NCI-H82 (cell line): ENCODE measurements around the gene NUDT22.
A peak's percentile ranks its signal among the peaks of the same experiment; 100 is the strongest.

ENCODE experiments used
- DNase-seq: peaks from one replicate; lab custom pipeline; 2025; lab: John Stamatoyannopoulos, UW

NUDT22 gene

GRCh38 chr11:64255135-64256128 lies 29.4 kb downstream of the NUDT22 start:
- no peak for DNase-seq

- DNase-seq: no peak
These were observed 30.2 kb downstream of the NUDT22 start for GRCh38 chr11:64256300-64256699.

GRCh38 chr11:64258356-64258755 lies 32.3 kb downstream of the NUDT22 start:
- DNase-seq: no peak

GRCh38 chr11:64258946-64259532 lies 33.0 kb downstream of the NUDT22 start:
- DNase-seq: no peak

GRCh38 chr11:64259533-64260067 lies 33.5 kb downstream of the NUDT22 start:
- DNase-seq: no peak

- no peak for DNase-seq
These were observed 34.2 kb downstream of the NUDT22 start for GRCh38 chr11:64260147-64260708.

GRCh38 chr11:64261556-64262080 lies 35.5 kb downstream of the NUDT22 start:
- no peak for DNase-seq

GRCh38 chr11:64262271-64263002 lies 36.4 kb downstream of the NUDT22 start:
- DNase-seq: no peak

GRCh38 chr11:64263021-64263946 lies 37.2 kb downstream of the NUDT22 start:
- DNase-seq: no peak

GRCh38 chr11:64263947-64264317 lies 37.9 kb downstream of the NUDT22 start:
- no peak for DNase-seq

GRCh38 chr11:64264371-64264852 lies 38.3 kb downstream of the NUDT22 start:
- no peak for DNase-seq

- no peak for DNase-seq
These were observed 39.4 kb downstream of the NUDT22 start for GRCh38 chr11:64265176-64266160.

GRCh38 chr11:64266339-64266738 lies 40.3 kb downstream of the NUDT22 start:
- DNase-seq: no peak

GRCh38 chr11:64267207-64267945 lies 41.3 kb downstream of the NUDT22 start:
- DNase-seq: no peak

GRCh38 chr11:64268025-64268892 lies 42.2 kb downstream of the NUDT22 start:
- peak; percentile 71 for DNase-seq

- DNase-seq: peak; percentile 57
These were observed 42.9 kb downstream of the NUDT22 start for GRCh38 chr11:64268893-64269539.
